Duodenal mucosa (tissue), 2 donors: Measurements from ENCODE around the gene NANP.
"Not testable (repeated sequence)": the region's sequence is repeated elsewhere in the genome, so short reads cannot be mapped to it uniquely, and the experiment has no call there.

Experiments
- H3K27ac ChIP-seq: one replicate; pipeline ENCODE4 v1.7.0; 2013; ENCODE audit warnings: low read depth, low read length
- H3K27me3 ChIP-seq, 2 donors: one replicate each; pipeline ENCODE4 v1.7.0; 2013; ENCODE audit warnings: low read length in 2 of 2, control low read depth in 1 of 2; ENCODE audit not compliant: insufficient read depth in 2 of 2, control insufficient read depth in 1 of 2
- H3K36me3 ChIP-seq, 2 donors: one replicate each; pipeline ENCODE4 v1.7.0; 2013; ENCODE audit warnings: low read length in 2 of 2, control low read depth in 1 of 2; ENCODE audit not compliant: insufficient read depth in 2 of 2, control insufficient read depth in 1 of 2
- H3K4me1 ChIP-seq, 2 donors: one replicate each; pipeline ENCODE4 v1.7.0; 2013; ENCODE audit warnings: low read length in 2 of 2, control low read depth in 1 of 2; ENCODE audit not compliant: insufficient read depth in 2 of 2, control insufficient read depth in 1 of 2
- H3K4me3 ChIP-seq, 2 donors: one replicate each; pipeline ENCODE4 v1.7.0; 2013; ENCODE audit warnings: low read length in 2 of 2, low read depth in 1 of 2
- H3K9ac ChIP-seq, 2 donors: one replicate each; pipeline ENCODE4 v1.7.0; 2013; ENCODE audit warnings: low read length in 2 of 2, low read depth in 1 of 2
- H3K9me3 ChIP-seq, 2 donors: one replicate each; pipeline ENCODE4 v1.7.0; 2013; ENCODE audit warnings: low read length in 2 of 2, control low read depth in 1 of 2; ENCODE audit not compliant: control insufficient read depth in 1 of 2

Gene NANP

GRCh38 chr20:25588491-25588890, 35.3 kb downstream of the NANP start:
- H3K4me3 ChIP-seq = no peak overlapping the region
- H3K9ac ChIP-seq = no peak overlapping the region
- no peaks in the 10 kb centered on the region for H3K27me3 ChIP-seq
- H3K36me3 ChIP-seq = no peaks in the 10 kb centered on the region
- no peak overlapping the region for H3K27ac ChIP-seq
- H3K4me1 ChIP-seq = peaks cover 0 to 6% of the 10 kb centered on the region in 2 donors
- H3K9me3 ChIP-seq = no peaks in the 10 kb centered on the region

- H3K9ac ChIP-seq = no peak overlapping the region
- no peaks in the 10 kb centered on the region for H3K27me3 ChIP-seq
- H3K36me3 ChIP-seq = no peaks in the 10 kb centered on the region
- no peaks in the 10 kb centered on the region for H3K9me3 ChIP-seq
- H3K4me3 ChIP-seq = no peak overlapping the region
- no peak overlapping the region for H3K27ac ChIP-seq
- H3K4me1 ChIP-seq = peaks cover 0 to 6% of the 10 kb centered on the region in 2 donors
Measured at GRCh38 chr20:25587536-25587935, 36.3 kb downstream of the NANP start.

GRCh38 chr20:25586877-25587276, 36.9 kb downstream of the NANP start:
- Histone ChIP-seq H3K36me3 (no peaks in the 10 kb centered on the region), H3K27ac (no peak overlapping the region), H3K9ac (no peak overlapping the region), H3K9me3 (no peaks in the 10 kb centered on the region), H3K27me3 (no peaks in the 10 kb centered on the region), H3K4me3 (no peak overlapping the region), H3K4me1 (peaks cover 0 to 6% of the 10 kb centered on the region in 2 donors)

GRCh38 chr20:25584905-25585704, 38.7 kb downstream of the NANP start, which contains the start of gene NINL:
Gene NINL, minus strand, starts transcription at chr20:25585531. Its CDS starts 58,944 bp downstream, at chr20:25526587.
- Histone ChIP-seq H3K9ac (peak within 1 kb of the TSS; percentile 46 to 63), H3K36me3 (no peaks in the 10 kb centered on the region), H3K27ac (peak within 1 kb of the TSS; percentile 50), H3K27me3 (no peaks in the 10 kb centered on the region), H3K9me3 (no peaks in the 10 kb centered on the region), H3K4me3 (peak within 1 kb of the TSS; percentile 59 to 60), H3K4me1 (peaks cover 0 to 6% of the 10 kb centered on the region in 2 donors)

- not testable (repeated sequence) for H3K9ac ChIP-seq, H3K27me3 ChIP-seq, H3K4me1 ChIP-seq, H3K36me3 ChIP-seq, H3K9me3 ChIP-seq, H3K27ac ChIP-seq, H3K4me3 ChIP-seq
Measured at GRCh38 chr20:25583607-25584006, 40.2 kb downstream of the NANP start.

- no peak overlapping the region for H3K27ac ChIP-seq
- no peak overlapping the region for H3K9ac ChIP-seq
- H3K36me3 ChIP-seq = no peaks in the 10 kb centered on the region
- no peak overlapping the region for H3K4me3 ChIP-seq
- H3K27me3 ChIP-seq = no peaks in the 10 kb centered on the region
- no peaks in the 10 kb centered on the region for H3K9me3 ChIP-seq
- H3K4me1 ChIP-seq = peaks cover 0 to 6% of the 10 kb centered on the region in 2 donors
Measured at GRCh38 chr20:25580711-25581110, 43.1 kb downstream of the NANP start.

GRCh38 chr20:25579081-25579770, 44.6 kb downstream of the NANP start:
- H3K27me3 ChIP-seq = no peaks in the 10 kb centered on the region
- no peak overlapping the region for H3K4me3 ChIP-seq
- H3K9me3 ChIP-seq = no peaks in the 10 kb centered on the region
- H3K36me3 ChIP-seq = no peaks in the 10 kb centered on the region
- no peak overlapping the region for H3K9ac ChIP-seq
- no peak overlapping the region for H3K27ac ChIP-seq
- peaks cover 0 to 1% of the 10 kb centered on the region in 2 donors for H3K4me1 ChIP-seq

GRCh38 chr20:25576783-25577530, 46.9 kb downstream of the NANP start:
- H3K4me3 ChIP-seq = no peak overlapping the region
- H3K27me3 ChIP-seq = no peaks in the 10 kb centered on the region
- no peaks in the 10 kb centered on the region for H3K9me3 ChIP-seq
- no peaks in the 10 kb centered on the region for H3K4me1 ChIP-seq
- no peak overlapping the region for H3K9ac ChIP-seq
- H3K27ac ChIP-seq = no peak overlapping the region
- H3K36me3 ChIP-seq = no peaks in the 10 kb centered on the region

- Histone ChIP-seq H3K27ac (no peak overlapping the region), H3K4me3 (no peak overlapping the region), H3K9me3 (no peaks in the 10 kb centered on the region), H3K36me3 (no peaks in the 10 kb centered on the region), H3K27me3 (no peaks in the 10 kb centered on the region), H3K9ac (no peak overlapping the region), H3K4me1 (peaks cover 4 to 5% of the 10 kb centered on the region in 2 donors)
Measured at GRCh38 chr20:25574411-25574810, 49.4 kb downstream of the NANP start.
